HTR-8/SVneo (cell line): Measurements from ENCODE around the gene S100A2.

Source experiments
- DNase-seq: peaks from one replicate; pipeline ENCODE4 v3.0.0; 2011; ENCODE audit warnings: low spot score, mixed read lengths; ENCODE audit not compliant: insufficient read length
- FAIRE-seq: peaks from 2 replicates; lab custom pipeline; 2011; peaks lifted over from hg19 to GRCh38; lab: Jason Lieb, UNC

S100A2 gene

DNA sequence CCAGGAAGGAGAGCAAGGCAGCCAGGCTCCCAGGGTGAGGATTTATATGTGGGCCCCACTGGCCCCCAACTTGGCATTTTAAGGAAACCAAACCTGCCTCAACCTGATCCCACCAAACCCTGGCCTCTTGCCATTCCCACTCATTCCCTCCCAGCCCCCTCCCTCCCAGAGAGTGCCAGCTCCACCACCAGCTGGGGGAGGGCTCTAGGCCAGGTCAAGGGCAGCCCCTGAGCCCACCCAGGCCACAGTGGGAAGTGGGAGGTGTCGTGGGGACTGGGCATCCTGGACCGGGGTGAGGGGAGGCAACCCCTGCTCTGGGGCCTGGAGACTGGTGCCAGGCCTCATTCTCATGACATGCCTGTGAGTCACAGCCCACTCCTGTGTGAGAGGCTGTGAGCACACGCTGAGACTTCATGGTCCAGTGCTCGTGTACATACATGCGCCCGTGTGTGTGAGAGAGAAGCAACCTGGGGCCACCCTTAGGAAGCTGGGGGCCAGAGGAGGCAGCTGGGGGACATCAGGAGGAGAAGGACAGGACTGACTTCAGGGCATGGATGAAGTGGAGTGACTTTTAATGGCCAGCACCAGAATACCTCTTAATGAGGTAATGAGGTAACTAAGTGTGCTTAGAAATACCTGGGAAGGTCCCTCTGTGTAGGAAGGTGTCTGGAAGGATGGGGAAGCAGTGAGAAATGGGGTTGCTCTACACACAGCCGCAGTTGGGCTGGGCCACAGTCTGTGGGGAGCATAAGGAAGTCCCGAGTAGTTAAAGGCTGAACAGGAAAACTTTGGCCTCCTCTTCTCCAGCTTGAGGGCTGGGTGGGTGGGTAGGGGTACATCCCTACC, at the start of gene S100A2:
TSS of gene S100A2 (minus strand) at position 316 of the 846 bp plus-strand sequence. CDS start 1,967 bp downstream, outside the sequence.
- FAIRE-seq (no peak), DNase-seq (no peak)

DNA sequence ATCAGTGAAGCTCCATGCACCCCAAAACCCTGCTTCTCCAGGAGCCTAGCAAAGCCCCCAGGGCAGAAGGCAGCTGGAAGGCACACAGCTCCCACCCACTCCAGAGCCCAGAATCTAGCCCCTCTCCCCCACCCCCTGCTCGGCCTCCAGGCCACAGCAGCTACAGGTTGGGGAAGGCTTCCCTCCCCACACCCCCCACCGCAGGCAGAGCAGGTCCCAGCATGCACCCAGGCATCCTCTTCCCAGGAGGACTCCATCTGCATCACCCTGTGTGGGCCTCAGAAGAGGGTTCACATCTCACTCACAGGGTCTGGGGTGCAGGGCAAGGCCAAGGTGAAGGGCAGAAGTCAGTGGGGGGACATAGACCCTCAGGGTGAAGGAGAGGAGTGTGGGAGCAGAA, 49.8 kb upstream of the S100A2 start:
- DNase-seq (no peak), FAIRE-seq (no peak)

GRCh38 chr1:153614906-153615305, 49.3 kb upstream of the S100A2 start:
- FAIRE-seq: no peak
- DNase-seq: no peak

DNA sequence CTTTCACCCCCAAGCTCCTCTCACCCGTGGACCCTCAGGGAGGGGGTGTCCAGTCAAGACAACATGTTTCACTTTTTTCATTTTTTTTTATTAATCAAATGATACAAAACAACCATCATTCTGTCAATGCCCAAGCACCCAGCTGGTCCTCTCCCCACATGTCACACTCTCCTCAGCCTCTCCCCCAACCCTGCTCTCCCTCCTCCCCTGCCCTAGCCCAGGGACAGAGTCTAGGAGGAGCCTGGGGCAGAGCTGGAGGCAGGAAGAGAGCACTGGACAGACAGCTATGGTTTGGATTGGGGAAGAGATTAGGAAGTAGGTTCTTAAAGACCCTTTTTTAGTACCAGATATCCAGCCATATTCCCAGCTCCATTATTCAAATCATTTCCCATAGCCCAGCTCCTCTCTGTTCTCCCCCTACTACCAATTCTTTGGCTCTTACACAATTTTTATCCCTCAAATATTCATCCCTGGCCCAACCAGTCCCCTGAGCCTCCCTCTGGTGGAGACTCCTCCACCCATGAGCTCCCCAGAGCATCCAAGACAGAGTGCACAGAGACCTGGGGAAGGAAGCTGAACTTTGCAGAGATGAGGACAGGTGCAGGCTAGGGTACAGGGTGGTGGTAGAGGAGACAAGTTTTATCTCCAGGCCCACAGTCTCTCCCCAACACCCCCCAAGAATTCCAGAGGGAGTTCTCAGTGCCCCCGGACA, 48.7 kb upstream of the S100A2 start:
- no peak for FAIRE-seq
- DNase-seq: no peak

DNA sequence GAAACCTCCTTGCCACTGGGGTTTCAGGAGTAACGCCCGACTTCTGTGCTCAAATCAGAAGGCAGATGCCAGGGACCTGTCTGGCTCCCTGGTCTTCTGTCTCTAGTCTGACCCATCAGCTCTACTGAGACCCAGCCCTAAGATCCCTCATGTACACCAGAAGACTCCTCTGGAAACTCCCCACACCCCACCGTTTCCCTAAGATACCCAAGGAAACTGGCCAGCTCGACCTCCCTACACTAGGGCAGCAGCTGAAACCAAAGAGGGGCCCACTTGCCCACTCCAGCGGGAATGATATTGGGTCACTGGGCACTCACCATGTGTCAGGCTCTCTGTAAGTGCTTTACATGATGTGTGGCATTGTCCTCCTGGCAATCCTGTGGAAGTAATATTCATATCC, 47.8 kb upstream of the S100A2 start:
- DNase-seq: no peak
- no peak for FAIRE-seq

- FAIRE-seq (no peak), DNase-seq (peak; percentile 67)
Measured at GRCh38 chr1:153612755-153613331, 47.2 kb upstream of the S100A2 start, which contains the start of gene S100A16. S100A16 (minus strand) TSS chr1:153613137; CDS start chr1:153608151, 4,986 bp downstream.

DNA sequence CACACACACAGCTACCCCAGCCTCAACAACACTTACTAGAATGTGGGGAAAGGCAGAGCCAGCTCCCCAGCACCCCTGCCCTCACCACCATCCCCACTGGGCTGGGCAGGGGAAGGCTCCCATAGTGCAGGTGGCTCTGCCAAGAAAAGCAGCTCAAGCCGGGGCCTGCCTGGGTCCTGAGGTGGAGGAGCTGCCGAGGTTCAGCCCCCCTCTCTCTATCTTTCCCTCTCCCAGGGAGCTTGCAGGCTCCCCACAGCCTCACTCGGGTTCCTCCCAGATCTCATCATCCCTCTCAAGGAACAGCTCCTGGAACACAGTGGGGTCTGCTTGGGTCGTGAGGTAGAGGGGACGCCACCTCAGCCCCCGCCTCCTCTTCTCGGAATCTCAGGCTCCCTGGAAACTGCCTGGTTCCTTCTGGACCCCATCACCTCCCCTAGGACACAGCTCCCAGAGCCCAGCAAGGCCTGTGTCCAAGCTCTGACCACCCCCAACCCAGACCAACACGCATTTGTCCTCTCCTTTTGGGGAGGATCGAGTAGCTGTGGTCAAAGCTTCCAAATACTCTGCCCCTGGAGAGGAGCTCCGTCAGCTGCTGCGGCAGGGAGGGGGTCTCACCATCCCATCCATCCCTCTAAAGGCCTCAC, 46.6 kb upstream of the S100A2 start:
- no peak for DNase-seq
- no peak for FAIRE-seq

DNA sequence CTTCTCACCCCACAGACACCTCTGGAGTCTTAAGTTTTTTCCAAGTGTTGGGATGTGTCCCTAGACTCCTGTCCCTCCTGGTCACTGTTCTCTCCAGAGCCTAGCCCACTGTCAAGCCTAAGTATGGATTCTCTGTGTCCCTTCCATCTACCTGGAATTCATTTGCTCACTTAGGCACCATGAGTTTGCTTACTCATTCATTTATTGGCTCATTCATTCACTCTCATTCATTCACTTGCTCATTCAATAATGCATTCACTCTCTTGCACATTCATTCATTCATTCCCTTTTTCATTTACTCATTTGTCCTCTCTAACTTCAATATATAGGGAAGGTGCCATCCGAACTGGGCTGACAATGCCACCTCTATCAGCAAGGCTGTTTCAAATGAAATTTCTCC, 45.7 kb upstream of the S100A2 start:
- no peak for FAIRE-seq
- DNase-seq: no peak

DNA sequence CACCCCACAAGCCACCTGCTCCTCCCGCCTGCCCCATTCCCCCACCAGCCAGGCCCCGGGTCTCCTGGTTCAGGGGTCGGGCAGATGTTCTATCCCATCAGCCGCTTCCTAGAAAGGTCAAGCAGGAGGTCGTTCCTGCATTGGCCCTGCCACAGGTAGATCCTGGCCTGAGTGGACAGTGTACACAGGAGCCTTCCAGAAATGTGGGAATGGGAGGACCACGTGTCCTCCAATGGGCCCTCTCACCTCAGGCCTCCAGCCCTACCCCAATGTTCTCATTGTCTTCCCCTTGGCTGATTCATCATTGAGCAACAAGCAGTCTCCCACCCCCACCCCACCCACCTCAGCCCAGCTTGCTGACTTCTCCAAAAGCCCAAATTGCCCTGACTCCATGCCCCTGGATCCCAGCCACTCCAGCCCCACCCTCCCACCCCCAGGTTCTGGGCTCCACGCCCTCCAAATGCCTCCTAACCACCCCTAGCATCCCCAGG, 45.2 kb upstream of the S100A2 start:
- DNase-seq (no peak), FAIRE-seq (no peak)

DNA sequence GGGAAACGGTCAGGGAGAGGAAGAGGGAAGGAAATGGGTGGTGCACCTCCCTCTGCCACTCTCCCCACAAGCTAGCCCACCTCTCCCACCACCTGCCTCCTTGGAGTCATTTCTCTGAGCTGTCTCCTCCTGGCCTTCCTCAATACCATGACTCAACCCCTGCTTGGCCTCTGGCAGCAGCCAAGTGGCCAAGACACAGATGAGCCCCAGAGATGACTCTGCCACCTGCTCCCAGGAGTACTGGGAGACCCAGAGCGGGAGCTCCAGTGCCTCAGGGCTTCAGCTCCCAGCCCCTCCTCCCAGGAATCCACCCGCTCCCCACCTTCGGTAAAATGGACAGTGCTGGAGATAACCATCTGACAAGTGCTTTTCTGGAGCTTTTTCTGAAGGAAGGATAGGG, 44.7 kb upstream of the S100A2 start:
- DNase-seq (no peak), FAIRE-seq (no peak)

GRCh38 chr1:153609585-153609907, 43.9 kb upstream of the S100A2 start:
- FAIRE-seq: no peak

DNA sequence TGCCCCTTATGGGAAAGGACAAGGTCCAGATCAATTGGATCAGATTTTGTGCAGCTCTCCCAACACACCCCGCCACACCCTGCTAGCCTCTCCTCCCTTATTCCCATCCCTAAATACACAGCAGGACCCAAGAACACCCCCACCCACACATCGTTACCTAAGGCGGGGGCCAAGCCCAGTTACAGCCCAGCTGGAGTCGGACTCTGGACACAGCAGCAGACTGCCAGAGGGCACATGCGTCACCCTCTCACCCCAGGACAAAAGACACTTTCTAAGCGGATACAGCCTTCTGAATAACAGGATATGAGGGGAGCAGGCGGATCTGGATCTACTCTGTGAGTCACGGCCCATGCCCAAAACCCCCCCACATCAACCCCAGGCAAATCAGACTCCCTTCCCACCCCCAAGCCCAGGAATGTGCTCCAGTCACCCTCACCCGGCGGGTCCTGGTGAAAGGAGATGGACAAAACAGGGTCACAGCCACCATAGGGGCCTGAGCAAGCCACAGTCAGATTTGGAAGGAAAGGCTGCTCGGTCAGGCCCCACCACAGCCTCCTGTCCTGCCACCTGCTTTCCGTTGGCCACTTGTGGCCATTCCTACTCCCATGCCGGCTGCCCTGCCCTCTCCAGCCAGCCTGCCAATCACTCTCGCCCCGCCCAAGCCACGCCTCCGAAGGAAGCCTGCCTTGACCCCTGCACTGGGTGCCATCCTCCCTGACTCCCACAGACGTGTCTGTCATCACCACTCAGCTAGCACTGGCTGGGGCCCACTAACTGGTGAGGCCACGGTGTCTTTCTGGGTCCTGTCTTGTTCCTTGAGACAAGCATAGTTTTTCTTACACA, 43.3 kb upstream of the S100A2 start:
- DNase-seq: peak; percentile 93

More at GRCh38 chr1:153609585-153609907, 43.9 kb upstream of the S100A2 start:
- no peak for DNase-seq

DNA sequence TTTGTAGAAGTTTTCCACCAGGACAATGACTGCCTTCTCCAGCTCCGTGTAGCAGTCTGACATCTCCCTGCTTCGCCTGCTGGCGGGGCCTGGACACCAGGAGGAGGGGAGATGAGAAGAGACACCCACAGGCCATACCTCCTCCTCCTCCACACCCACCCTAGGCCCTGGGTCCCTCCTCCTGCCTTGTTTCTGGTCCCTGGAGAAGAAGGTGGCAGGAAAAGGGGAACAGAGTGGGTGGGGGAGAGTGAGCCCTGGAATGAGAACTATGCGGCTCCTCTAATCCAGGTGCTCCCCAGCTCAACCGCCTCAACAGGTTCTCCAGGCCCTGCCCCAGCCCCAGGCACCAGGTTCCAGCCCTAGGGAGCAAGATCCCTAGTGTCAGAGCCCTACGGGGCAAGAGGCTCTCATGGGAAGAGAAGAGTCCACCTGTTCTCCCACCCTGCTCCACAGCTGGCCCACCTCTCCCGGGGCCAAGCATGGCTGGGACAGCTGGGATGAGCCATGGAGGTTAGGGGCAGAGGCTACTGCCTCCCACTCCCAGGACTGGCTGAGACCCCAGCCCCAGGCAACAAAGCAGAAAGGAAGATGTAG, 42.5 kb upstream of the S100A2 start:
- no peak for FAIRE-seq
- DNase-seq: no peak

More for the DNA sequence above, 43.3 kb upstream of the S100A2 start:
- FAIRE-seq: peak; percentile 52

GRCh38 chr1:153607381-153607780, 41.7 kb upstream of the S100A2 start:
- FAIRE-seq (no peak), DNase-seq (no peak)

DNA sequence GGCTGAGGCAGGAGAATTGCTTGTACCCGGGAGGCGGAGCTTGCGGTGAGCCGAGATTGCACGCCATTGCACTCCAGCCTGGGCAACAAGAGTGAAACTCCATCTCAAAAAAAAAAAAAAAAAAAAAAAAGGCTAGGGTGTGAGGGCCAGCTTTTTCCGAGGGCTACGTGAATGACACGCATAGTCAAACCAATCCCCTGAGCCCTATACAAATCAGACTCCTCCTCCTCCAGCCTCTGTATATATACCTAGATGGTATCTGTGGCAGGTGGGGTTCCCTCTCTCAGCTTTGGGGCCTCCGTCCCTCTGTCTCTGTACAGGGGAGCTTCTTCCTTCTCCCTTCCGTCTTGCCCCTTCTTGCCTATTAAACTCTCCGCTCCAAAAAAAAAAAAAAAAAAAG, 40.5 kb upstream of the S100A2 start:
- no peak for DNase-seq
- FAIRE-seq: no peak

- no peak for DNase-seq
- no peak for FAIRE-seq
Measured at GRCh38 chr1:153602749-153603148, 37.1 kb upstream of the S100A2 start.

DNA sequence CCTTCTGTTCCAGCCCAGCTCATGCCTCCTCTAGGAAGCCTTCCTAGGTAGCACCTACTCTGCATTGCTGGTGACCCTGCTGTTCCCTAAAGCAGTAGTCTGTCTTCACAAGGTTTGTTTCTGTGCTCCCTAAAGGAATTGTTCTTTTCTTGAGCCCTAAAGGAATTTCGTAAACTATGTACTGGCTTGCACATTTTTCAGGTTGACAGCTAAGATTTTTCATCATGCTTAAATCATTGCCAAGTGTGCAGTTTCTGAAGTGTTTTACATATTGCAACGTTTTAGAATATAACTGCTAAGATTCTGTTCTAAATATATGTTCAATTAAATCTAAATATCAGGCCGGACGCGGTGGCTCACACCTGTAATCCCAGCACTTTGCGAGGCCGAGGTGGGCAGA, 34.2 kb upstream of the S100A2 start:
- DNase-seq: no peak
- no peak for FAIRE-seq

- no peak for FAIRE-seq
- DNase-seq: no peak
Measured at GRCh38 chr1:153598309-153599172, 32.9 kb upstream of the S100A2 start.
